GM21619 (cell line): Measurements from ENCODE around the gene ARID1B.
A peak's percentile ranks its signal among the peaks of the same experiment; 100 is the strongest.

Experiments
- ATAC-seq: cut with Tn5 transposase; IDR thresholded peaks from one replicate; pipeline ENCODE4 v1.9.1; 2021; ENCODE audit not compliant: unreplicated experiment

The ARID1B gene

GRCh38 chr6:157014871-157015270, 237.7 kb downstream of the ARID1B start:
- no peak for ATAC-seq

GRCh38 chr6:157017022-157017421, 239.8 kb downstream of the ARID1B start:
- no peak for ATAC-seq

GRCh38 chr6:157017861-157018260, 240.7 kb downstream of the ARID1B start:
- ATAC-seq = no peak

- ATAC-seq = no peak
Observed at GRCh38 chr6:157019115-157019641, 242.0 kb downstream of the ARID1B start.

GRCh38 chr6:157019733-157020132, 242.6 kb downstream of the ARID1B start:
- no peak for ATAC-seq

GRCh38 chr6:157020398-157020797, 243.2 kb downstream of the ARID1B start:
- no peak for ATAC-seq

- peak; percentile 42 for ATAC-seq
Observed at GRCh38 chr6:157020881-157021343, 243.7 kb downstream of the ARID1B start.

GRCh38 chr6:157021344-157021992, 244.3 kb downstream of the ARID1B start:
- peak; percentile 71 for ATAC-seq

- peak; percentile 45 for ATAC-seq
Observed at GRCh38 chr6:157021993-157022740, 245.0 kb downstream of the ARID1B start.

- no peak for ATAC-seq
Observed at GRCh38 chr6:157023958-157024357, 246.8 kb downstream of the ARID1B start.

GRCh38 chr6:157024745-157025144, 247.6 kb downstream of the ARID1B start:
- ATAC-seq = no peak

- no peak for ATAC-seq
Observed at GRCh38 chr6:157025437-157025836, 248.3 kb downstream of the ARID1B start.

- ATAC-seq = peak; percentile 63
Observed at GRCh38 chr6:157029980-157030690, 253.0 kb downstream of the ARID1B start.

GRCh38 chr6:157030755-157031154, 253.6 kb downstream of the ARID1B start:
- ATAC-seq = no peak

- ATAC-seq = no peak
Observed at GRCh38 chr6:157032923-157033322, 255.7 kb downstream of the ARID1B start.

GRCh38 chr6:157033428-157034140, 256.4 kb downstream of the ARID1B start:
- ATAC-seq = no peak

- no peak for ATAC-seq
Observed at GRCh38 chr6:157034436-157035230, 257.5 kb downstream of the ARID1B start.

GRCh38 chr6:157035546-157035945, 258.4 kb downstream of the ARID1B start:
- ATAC-seq = no peak

- no peak for ATAC-seq
Observed at GRCh38 chr6:157036245-157036711, 259.1 kb downstream of the ARID1B start.

- no peak for ATAC-seq
Observed at GRCh38 chr6:157037165-157037564, 260.0 kb downstream of the ARID1B start.
